ENCODE data around the gene GABRR3.

Gene GABRR3

DNA sequence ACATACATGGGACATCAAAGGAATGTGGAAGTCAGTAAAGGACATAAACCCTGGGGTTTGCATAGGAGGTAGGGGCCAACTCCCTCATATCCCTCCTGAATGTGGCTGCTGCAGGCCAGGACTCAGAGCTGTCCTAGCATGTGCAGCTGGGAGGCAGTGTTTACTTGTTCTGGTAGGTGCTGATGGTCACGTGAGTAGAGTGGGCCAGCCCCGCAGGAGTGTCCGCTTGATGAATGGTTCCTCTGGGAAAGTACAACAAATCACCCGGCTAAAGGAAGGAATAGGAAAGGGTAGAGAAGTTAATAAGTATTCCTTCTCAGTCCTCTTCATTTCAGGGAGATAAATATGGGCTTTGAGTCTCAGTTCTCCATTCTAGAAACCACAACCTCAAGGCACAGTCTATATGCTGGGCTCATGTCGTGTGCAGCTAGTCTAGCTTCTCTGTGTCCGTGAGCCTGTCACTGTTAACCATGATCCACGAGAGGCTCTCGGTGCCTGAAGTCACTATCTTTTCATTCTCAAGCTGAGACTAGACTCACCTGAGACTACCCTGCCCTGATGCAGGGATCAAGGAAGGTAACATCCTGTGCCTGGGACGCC, 80.8 kb downstream of the GABRR3 start:
- no peak for DNase-seq

DNA sequence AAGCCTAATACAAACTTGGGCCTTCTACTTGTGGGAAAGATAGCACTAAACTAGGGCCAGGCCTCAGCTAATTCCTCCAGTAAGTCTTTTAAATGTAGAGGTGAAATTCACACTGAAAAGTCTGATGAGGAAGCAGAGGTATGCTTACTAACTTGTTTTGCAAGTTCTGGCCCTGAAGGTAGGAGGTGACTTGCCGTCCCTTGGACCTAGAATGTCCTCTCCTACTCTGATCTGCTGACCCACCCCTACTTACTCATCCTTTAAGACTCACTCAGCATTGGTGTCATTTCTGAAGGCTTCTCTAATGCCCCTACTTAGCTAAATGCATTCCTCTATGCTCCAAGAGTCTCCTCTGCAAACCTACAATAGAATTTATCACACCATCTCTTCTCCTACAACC, 82.2 kb downstream of the GABRR3 start:
- DNase-seq = no peak

DNA sequence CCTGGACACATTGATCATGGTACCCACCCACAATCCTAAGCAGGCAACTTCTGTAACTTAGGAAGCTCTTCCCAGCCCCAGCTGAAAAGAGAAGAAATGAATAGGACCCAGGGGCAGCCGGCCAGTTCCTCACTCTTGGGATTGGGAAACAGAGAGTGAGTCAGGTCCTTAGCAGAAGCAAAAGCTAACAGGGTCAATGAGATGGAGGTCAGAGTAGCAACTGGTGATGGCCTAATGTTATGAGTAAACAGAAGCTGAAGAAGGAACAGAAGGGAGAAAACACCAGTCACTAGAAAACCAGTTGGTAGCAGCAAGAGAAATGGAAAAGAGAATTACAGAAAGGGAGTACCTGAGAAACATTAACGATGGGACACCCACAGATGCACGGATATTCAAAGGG, 82.8 kb downstream of the GABRR3 start:
- DNase-seq = no peak

DNA sequence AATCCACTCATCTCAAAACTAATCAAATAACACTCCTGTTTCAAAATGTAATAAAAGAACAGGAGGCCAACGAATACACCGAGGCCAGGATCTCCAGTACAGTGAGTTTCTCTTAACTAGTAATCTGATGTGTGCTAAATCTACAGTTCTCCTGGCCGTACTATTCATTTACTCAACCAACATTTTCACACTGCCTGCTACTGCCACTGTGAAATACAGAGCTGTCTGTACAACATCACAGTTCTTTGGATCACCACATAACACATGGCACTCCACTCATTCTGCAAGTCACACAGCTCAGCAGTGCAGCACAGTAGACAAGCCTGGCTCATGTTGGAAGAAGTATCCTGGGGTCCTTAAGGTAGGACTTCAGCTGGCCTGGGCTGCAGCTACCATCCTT, 84.8 kb downstream of the GABRR3 start:
- no peak for DNase-seq

DNA sequence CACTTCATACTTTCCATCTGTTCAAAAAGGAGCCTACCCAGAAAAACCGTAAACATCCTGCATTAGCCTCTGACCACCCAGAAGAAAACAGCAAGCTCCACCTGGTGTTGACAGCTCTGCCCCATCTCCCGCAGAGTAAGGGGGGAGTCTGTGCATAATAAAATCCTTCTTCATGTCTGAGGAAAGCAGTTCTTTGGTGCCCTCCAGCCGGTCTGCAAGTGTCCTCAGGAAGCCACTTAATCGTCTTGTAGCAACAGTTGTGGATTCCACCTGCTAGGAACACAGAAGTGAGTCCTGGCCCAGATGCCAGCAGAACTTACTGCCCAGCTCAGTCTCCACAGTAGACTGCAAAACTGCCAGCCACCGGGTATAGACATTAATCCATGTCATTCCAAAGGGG, 85.4 kb downstream of the GABRR3 start:
- no peak for DNase-seq

DNA sequence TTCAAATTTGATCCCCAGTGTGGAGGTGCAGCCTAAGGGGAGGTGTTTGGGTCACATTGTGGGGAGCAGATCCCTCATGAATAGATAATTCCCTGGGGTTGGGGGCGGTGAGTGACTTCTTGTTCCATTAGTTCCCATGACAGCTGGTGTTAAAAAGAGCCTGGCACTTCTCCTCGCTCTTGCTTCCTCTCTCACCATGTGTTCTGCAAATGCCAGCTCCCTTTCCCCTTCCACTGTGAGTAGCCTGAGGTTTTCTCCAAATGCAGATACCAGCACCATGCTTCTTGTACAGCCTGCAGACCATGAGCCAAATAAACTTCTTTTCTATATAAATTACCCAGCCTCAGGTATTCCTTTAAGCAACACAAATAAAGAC, 86.0 kb downstream of the GABRR3 start:
- no peak for DNase-seq

DNA sequence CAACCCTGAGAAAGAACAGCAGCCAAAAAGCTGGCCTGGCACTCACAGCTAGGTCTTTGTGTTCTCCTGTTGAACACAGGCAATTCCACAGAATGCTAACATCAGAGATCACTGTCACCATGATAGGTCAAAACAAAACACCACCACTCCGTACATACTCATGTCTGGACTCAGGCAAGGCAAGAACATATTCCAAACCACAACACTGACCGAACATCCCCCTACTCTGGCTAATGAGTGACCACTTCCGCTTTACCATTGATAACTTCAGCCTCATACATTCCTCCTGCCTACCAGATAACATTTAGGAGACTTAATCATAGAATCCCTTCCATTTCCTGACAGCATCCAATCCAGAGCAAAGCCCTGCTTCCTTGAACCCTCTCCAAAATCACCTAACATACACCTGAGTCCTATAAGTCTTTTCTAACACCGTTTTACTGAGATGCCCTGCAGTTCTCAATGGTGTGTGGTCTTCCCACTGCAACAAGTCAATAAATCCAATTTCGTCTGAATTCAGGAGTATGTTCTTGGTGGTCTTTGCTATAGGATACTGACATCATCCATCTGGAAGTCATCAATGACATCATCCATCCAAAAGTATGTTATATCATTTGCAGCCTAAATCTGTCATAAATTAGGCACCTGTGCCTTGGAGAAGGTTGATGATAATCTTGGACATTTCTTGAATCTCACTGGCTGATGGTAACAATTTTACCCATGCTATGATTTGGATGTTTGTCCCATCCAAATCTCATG, 86.6 kb downstream of the GABRR3 start:
- no peak for DNase-seq

DNA sequence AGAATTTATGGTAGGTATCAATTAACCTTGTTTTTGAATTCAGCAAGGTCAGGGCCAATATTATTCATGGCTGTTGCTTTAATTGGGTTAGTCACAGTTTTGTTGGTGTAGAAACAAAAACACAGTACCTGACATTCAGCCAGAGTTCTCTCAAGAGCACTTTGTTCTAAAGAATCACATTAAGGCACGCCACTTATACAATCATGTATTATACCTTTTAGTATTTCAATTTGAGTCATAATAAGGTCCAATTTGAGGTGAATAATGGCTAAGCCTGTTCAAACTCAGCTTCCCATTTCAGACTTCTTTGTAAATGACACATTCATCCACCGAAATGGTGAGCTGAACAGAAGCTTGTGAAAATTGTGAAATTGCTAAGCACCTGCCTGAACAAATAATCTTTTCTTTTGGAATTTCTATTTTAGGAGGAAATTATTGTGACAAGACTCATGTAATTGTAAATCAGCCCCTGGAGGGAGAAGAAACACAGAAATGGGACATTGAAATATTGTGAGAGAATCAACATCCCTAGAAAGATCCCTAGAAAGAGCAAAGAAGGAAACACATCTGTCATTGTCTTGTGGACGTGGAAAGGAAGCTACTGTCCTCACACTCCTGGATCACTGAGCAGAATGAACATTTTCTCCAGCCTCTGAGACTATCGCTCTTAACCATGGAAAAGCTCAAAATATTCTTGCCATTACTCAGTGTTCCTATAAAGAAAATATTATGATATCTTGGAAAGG, 92.1 kb downstream of the GABRR3 start:
- DNase-seq = no peak

DNA sequence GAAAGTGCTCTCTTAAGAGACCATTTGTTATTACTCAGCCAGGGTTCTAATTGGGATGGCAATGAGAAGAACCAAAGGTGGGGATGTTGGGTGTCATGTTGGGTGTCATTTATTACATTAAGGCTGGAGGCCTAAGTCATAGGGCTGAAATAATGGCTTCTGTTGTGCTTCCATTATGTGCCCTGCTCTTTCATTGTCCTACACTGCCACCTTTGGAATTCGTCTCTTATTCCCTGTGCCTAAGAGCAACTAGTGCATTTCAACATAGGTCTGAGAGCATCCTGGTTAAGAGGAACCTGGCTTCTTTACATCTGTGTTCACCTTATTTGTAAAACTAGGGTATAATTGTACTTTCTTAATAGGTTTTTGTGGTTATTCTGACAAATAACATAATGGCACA, 95.1 kb downstream of the GABRR3 start:
- DNase-seq = no peak

DNA sequence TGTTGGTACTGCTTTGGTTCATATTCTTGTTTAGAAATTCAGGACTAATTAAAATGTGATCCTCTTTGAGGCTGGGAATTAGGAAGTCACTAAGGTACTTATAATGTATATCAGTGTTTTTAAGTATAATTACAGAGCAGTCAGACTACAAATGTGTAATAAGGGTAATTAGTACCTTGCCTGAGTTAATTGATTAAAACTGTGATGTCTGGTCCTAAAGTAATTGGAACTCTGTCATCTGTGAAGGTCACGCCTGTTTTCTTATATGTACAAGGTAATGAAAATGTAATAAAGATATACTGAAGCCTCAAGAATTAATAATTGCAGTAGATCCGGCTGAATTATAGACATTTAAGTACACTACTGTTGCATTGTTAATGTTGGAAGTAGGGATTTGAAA, 95.7 kb downstream of the GABRR3 start:
- DNase-seq = no peak

DNA sequence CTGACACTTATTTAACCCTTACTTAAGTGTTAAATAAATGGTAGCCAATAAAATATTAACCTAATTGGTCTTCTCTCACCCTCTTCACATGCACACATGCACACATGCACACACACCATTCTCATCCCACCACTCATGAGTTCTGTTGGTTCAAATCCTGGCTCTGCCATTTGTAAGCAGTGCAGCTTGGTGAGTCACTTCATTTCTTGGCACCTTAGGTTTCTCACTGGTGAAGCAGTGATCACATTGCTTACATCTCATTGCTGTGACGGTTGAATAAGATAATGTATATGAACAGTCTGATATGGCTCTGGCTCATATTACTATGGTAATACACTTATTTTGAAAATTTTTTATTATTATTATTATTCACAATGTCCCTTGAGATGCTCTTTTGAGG, 96.7 kb downstream of the GABRR3 start:
- no peak for DNase-seq

DNA sequence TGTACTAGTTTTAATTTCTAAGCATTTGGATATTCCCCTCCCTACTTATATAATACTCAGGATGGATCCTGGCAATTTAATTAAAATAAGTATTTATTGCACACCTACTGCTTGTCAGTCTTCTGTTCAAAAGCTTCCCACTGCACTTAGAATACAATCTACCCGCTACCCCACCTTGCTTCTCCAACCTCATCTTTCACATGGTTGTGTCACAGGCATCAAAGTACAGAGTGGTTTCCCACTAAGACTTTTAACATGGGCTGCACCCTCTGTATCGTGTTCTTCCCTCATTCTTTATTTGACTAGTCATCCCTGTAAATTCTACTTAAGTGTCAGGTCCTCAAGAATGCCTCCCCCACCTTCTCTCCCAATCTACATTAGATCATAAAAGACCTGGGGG, 97.9 kb downstream of the GABRR3 start:
- DNase-seq = no peak

DNA sequence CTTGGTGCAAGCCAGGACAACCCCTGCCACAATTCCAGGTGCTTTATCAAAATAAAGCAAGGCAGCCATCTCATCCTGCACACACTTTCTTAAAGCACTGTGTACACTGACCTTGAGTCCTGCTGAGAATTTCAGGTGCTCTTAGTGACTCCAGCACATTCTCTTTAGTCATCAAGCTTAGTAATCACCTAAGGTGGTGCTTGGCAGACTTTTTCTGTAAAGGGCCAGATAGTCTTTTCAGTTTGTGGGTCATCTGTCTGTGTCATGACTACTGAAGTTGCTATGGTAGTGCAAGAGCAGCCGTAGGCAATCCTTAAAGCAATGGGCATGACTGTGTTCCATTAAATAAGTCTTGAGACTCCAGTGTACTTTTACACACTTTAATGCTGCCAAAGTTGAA, 99.3 kb downstream of the GABRR3 start:
- DNase-seq = no peak
